CD4-positive, alpha-beta T cell (primary cell): ENCODE data around the gene MACROD2. TPM values are rescaled to one million over a fixed set of nuclear protein-coding genes. Genes with fewer than 3 reads are reported as not detected.

Experiments used
- ATAC-seq: fragments of 200-7000 bp; cut with Tn5 transposase; one replicate; pipeline ENCODE4 v1.10.0; 2022; ENCODE audit warnings: mild to moderate bottlenecking; ENCODE audit not compliant: poor library complexity
- CTCF ChIA-PET: fragments of 350-600 bp; sonication (Branson Sonifier 250); formaldehyde crosslinking; loops from one replicate; lab custom pipeline; 2021; ENCODE audit warnings: antibody characterized with exemption, inconsistent platforms; lab: Charles Lee
- POLR2A ChIA-PET: fragments of 350-600 bp; sonication (Branson Sonifier 250); formaldehyde crosslinking; loops from one replicate; lab custom pipeline; 2021; ENCODE audit warnings: antibody characterized with exemption, inconsistent platforms; lab: Charles Lee
- DNase-seq, 14 experiments: peaks; one replicate each; pipeline ENCODE4 v3.0.0-alpha.2; 2013 to 2020; ENCODE audit warnings: mixed read lengths in 2 of 14
- H3K27ac ChIP-seq, 2 donors: one replicate each; pipeline versions ENCODE4 v1.5.1 to v1.7.0; 2013; ENCODE audit warnings: low read length in 2 of 2, low read depth in 1 of 2, mild to moderate bottlenecking in 1 of 2
- H3K27me3 ChIP-seq, 2 experiments: 1 replicate in 1 of 2; 2 replicates in 1 of 2; pipeline versions ENCODE4 v1.6.1 to v1.7.0; 2013; ENCODE audit warnings: low read length in 2 of 2, control low read depth in 1 of 2, mild to moderate bottlenecking in 1 of 2, moderate library complexity in 1 of 2; ENCODE audit not compliant: insufficient read depth in 2 of 2, control insufficient read depth in 1 of 2
- H3K36me3 ChIP-seq: one replicate; pipeline ENCODE4 v1.6.1; 2013; ENCODE audit warnings: low read length, control low read depth; ENCODE audit not compliant: insufficient read depth
- H3K4me1 ChIP-seq: one replicate; pipeline ENCODE4 v1.6.1; 2013; ENCODE audit warnings: low read length, control low read depth; ENCODE audit not compliant: insufficient read depth
- H3K4me3 ChIP-seq: one replicate; pipeline ENCODE4 v1.5.1; 2013; ENCODE audit warnings: mild to moderate bottlenecking, low read length, moderate library complexity
- H3K9me3 ChIP-seq, 2 experiments: 1 replicate in 1 of 2; 2 replicates in 1 of 2; pipeline versions ENCODE4 v1.6.1 to v1.7.0; 2013; ENCODE audit warnings: low read length in 2 of 2, mild to moderate bottlenecking in 2 of 2, control low read depth in 1 of 2, moderate library complexity in 1 of 2; ENCODE audit not compliant: control insufficient read depth in 1 of 2, insufficient read depth in 1 of 2
- H3K27ac Mint-ChIP-seq: one replicate; pipeline ENCODE4 v1.8.0; 2020; ENCODE audit warnings: mixed read lengths
- H3K27me3 Mint-ChIP-seq: one replicate; pipeline ENCODE4 v1.8.0; 2021; ENCODE audit warnings: mixed read lengths
- H3K36me3 Mint-ChIP-seq: one replicate; pipeline ENCODE4 v1.8.0; 2021; ENCODE audit warnings: low read depth, mixed read lengths
- H3K4me1 Mint-ChIP-seq: one replicate; pipeline ENCODE4 v1.8.0; 2021; ENCODE audit warnings: low read depth, mixed read lengths
- H3K4me3 Mint-ChIP-seq: one replicate; pipeline ENCODE4 v1.8.0; 2020; ENCODE audit warnings: mild to moderate bottlenecking, mixed read lengths
- H3K9me3 Mint-ChIP-seq: one replicate; pipeline ENCODE4 v1.8.0; 2020; ENCODE audit warnings: mixed read lengths
- intact Hi-C, 2 experiments: fragments of 100-400 bp; cut with DNase I in 1 of 2; cut with micrococcal nuclease in 1 of 2; formaldehyde crosslinking; loops; one replicate each; pipeline versions ENCODE4 v1.15.1 to v1.9.0; 2023 to 2025; cut with DNase I, micrococcal nuclease
- total RNA-seq, 174 experiments: library from RNA in 2 of 174; stranded (reverse) in 2 of 174; gene quantifications; one replicate each; pipeline ENCODE4 v1.2.3 and lab custom pipeline; 2021 to 2026
- TF ChIP-seq, protein P1 (sequence below): fragments of 200-600 bp; IDR thresholded peaks from one replicate; pipeline ENCODE4 v1.8.0; 2022; ENCODE audit warnings: antibody characterized with exemption, mild to moderate bottlenecking

MACROD2 gene
- total RNA-seq, 2 experiments from 2014 or later = not detected

DNA sequence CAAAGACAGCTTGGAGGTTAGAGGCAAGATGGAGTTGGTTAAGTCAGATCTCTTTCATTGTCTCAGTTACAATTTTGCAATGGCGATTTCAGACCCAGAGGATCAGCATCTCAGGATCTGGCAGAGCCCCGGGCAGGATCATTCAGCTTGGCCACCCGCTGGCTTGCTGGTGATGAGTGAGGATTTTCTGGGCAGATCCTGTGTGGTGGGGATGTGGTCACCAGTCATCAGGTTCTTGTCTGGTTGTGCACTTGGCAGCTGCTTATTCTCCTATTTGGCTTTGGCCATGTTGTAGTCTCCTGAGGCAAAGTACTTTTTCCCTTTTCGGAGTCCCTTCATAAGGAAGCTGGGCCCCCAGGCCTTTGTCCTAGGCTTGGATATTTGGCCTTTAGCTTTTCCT, 1624.0 kb downstream of the MACROD2 start:
- no peaks in the 10 kb centered on the region for H3K4me1 Mint-ChIP-seq

DNA sequence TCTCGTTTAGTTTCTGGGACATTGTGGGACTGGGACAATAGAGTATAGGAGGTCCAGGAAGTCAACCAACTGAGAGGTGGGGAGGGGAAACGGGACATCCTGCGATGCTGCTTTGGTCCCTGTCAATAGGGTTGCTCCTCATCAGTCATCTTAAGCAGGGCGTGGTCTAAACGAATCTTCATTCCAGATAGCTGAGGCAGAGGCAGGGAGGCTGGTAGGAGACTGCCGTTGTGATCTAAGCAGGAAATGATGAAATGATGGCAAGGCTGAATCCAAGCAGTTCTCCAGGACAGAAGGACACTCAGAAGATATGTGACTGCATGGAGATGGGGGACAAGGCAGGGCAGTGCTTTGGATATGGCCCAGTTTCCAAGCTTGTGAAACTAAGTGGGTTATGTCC, 1624.5 kb downstream of the MACROD2 start:
- Histone ChIP-seq H3K4me1 (no peaks in the 10 kb centered on the region), H3K9me3 (peaks cover 0 to 8% of the 10 kb centered on the region in 2 experiments), H3K27ac (no peak overlapping the region), H3K36me3 (no peaks in the 10 kb centered on the region), H3K27me3 (no peaks in the 10 kb centered on the region), H3K4me3 (no peak overlapping the region)
- no peak overlapping the region for H3K4me3 Mint-ChIP-seq
- intact Hi-C loops = no loop called here
- CTCF ChIA-PET = no interaction called here
- POLR2A ChIA-PET = no interaction called here
- no peaks in the 10 kb centered on the region for H3K27me3 Mint-ChIP-seq
- no peak for DNase-seq
- no peaks in the 10 kb centered on the region for H3K4me1 Mint-ChIP-seq
- no peak for ATAC-seq
- H3K27ac Mint-ChIP-seq = no peak overlapping the region
- H3K9me3 Mint-ChIP-seq = peaks cover 6% of the 10 kb centered on the region
- TF ChIP-seq, protein P1, sequence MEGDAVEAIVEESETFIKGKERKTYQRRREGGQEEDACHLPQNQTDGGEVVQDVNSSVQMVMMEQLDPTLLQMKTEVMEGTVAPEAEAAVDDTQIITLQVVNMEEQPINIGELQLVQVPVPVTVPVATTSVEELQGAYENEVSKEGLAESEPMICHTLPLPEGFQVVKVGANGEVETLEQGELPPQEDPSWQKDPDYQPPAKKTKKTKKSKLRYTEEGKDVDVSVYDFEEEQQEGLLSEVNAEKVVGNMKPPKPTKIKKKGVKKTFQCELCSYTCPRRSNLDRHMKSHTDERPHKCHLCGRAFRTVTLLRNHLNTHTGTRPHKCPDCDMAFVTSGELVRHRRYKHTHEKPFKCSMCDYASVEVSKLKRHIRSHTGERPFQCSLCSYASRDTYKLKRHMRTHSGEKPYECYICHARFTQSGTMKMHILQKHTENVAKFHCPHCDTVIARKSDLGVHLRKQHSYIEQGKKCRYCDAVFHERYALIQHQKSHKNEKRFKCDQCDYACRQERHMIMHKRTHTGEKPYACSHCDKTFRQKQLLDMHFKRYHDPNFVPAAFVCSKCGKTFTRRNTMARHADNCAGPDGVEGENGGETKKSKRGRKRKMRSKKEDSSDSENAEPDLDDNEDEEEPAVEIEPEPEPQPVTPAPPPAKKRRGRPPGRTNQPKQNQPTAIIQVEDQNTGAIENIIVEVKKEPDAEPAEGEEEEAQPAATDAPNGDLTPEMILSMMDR = no peak
- no peaks in the 10 kb centered on the region for H3K36me3 Mint-ChIP-seq

More for the DNA sequence above, 1624.0 kb downstream of the MACROD2 start:
- H3K27ac Mint-ChIP-seq = no peak overlapping the region
- H3K4me3 Mint-ChIP-seq = no peak overlapping the region
- Histone ChIP-seq H3K27me3 (no peaks in the 10 kb centered on the region), H3K4me3 (no peak overlapping the region), H3K36me3 (no peaks in the 10 kb centered on the region), H3K9me3 (peaks cover 0 to 8% of the 10 kb centered on the region in 2 experiments), H3K4me1 (no peaks in the 10 kb centered on the region), H3K27ac (no peak overlapping the region)
- TF ChIP-seq, protein P1 = no peak
- DNase-seq (no peak), ATAC-seq (no peak)
- peaks cover 6% of the 10 kb centered on the region for H3K9me3 Mint-ChIP-seq
- H3K36me3 Mint-ChIP-seq = no peaks in the 10 kb centered on the region
- ChIA-PET CTCF (no interaction called here), POLR2A (no interaction called here)
- intact Hi-C loops = no loop called here
- no peaks in the 10 kb centered on the region for H3K27me3 Mint-ChIP-seq

DNA sequence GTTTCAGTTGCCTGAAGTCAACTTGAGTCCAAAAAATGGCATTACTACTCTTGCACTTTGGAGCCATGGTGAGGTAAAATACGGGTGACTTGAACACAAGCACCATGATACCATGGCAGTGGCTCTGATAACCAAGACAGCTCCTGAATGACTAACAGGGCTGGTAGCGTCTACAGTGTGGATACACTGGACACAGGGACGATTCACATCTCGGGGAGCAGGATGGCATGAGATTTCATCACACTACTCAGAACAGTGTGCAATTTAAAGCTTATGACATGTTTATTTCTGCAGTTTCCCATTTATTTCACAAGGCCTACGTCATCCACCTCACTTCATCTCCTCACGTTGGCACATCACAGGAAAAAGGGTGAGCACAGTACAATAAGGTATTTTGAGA, 1627.1 kb downstream of the MACROD2 start:
- Histone ChIP-seq H3K4me3 (no peak overlapping the region), H3K4me1 (no peaks in the 10 kb centered on the region), H3K27ac (no peak overlapping the region), H3K9me3 (peaks cover 0 to 4% of the 10 kb centered on the region in 2 experiments), H3K36me3 (no peaks in the 10 kb centered on the region), H3K27me3 (no peaks in the 10 kb centered on the region)
- H3K9me3 Mint-ChIP-seq = peaks cover 4% of the 10 kb centered on the region
- no peaks in the 10 kb centered on the region for H3K4me1 Mint-ChIP-seq
- no peak for DNase-seq
- H3K4me3 Mint-ChIP-seq = no peak overlapping the region
- TF ChIP-seq, protein P1 = no peak
- CTCF ChIA-PET = no interaction called here
- H3K36me3 Mint-ChIP-seq = no peaks in the 10 kb centered on the region
- no peaks in the 10 kb centered on the region for H3K27me3 Mint-ChIP-seq
- POLR2A ChIA-PET = no interaction called here
- no peak overlapping the region for H3K27ac Mint-ChIP-seq
- intact Hi-C loops = no loop called here
- ATAC-seq = no peak
